Testis (tissue), 2 donors: ENCODE measurements around the gene NKAIN2.

Source experiments
- CTCF ChIP-seq, 3 experiments: fragments of 450-650 bp in 2 of 3; fragments of 200-600 bp in 1 of 3; sonication (generic) in 1 of 3; IDR thresholded peaks; one replicate each; pipeline ENCODE4 v1.5.1; 2016 to 2019; ENCODE audit warnings: antibody characterized with exemption in 3 of 3, mild to moderate bottlenecking in 2 of 3, moderate library complexity in 1 of 3
- POLR2A ChIP-seq: fragments of 450-650 bp; IDR thresholded peaks from one replicate; pipeline ENCODE4 v1.6.1; 2017; ENCODE audit warnings: antibody characterized with exemption, mild to moderate bottlenecking, moderate library complexity

GRCh38 chr6:123838505-123839234 is 35.0 kb downstream of the NKAIN2 start:
- TF ChIP-seq CTCF (IDR thresholded peaks at IDR 0.05) (no peak), POLR2A (no peak)
